ENCODE data around the gene UBL4B.

DNA sequence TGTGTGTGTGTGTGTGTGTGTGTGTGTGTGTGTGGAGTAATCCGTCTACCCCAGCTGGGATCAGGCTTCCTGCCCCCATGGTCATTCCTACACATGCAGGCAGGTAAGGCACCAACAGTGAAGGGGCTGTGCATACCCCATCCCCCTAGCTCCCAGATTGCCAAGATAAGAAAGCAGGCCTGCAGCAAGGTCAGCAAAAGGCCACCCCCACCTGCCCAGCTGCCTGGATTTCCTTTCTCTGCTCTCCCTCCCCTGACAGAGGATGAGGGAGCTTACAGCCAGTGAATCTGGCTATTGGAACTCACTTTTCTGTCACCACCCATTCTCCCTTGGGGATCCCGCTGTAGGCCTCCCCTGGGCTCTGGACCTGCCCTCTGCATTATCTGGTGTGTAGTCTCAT is 49.6 kb upstream of the UBL4B start:
- no peak for TF ChIP-seq POLR2AphosphoS5 (IDR thresholded peaks at IDR 0.05)
- TF ChIP-seq POLR2A (IDR thresholded peaks at IDR 0.05), result no peak

Data from stomach (tissue), 4 donors.